Chondrocyte (in vitro differentiated cells): Measurements from ENCODE around the gene HCAR2. TPM values are rescaled to one million over a fixed set of nuclear protein-coding genes. Genes with fewer than 3 reads are reported as not detected.

Experiments
- DNase-seq: peaks from one replicate; pipeline ENCODE4 v3.0.0; 2021; ENCODE audit warnings: mixed read lengths, low spot score
- H3K27ac Mint-ChIP-seq: one replicate; pipeline ENCODE4 v1.8.0; 2021; ENCODE audit warnings: mild to moderate bottlenecking, moderate library complexity, mixed read lengths; ENCODE audit not compliant: unreplicated experiment
- H3K27me3 Mint-ChIP-seq: 2 replicates; pipeline ENCODE4 v1.8.0; 2021; ENCODE audit warnings: low read depth, mixed read lengths
- H3K36me3 Mint-ChIP-seq: 2 replicates; pipeline ENCODE4 v1.8.0; 2021; ENCODE audit warnings: low read depth, mixed read lengths
- H3K4me1 Mint-ChIP-seq: 2 replicates; pipeline ENCODE4 v1.8.0; 2021; ENCODE audit warnings: low read depth, mild to moderate bottlenecking, mixed read lengths
- H3K4me3 Mint-ChIP-seq: one replicate; pipeline ENCODE4 v1.8.0; 2021; ENCODE audit warnings: mild to moderate bottlenecking, moderate library complexity, mixed read lengths; ENCODE audit not compliant: unreplicated experiment
- H3K9me3 Mint-ChIP-seq: 2 replicates; pipeline ENCODE4 v1.8.0; 2021; ENCODE audit warnings: low read depth, mixed read lengths
- total RNA-seq: library from RNA; stranded (reverse); gene quantifications from 3 replicates; pipeline ENCODE4 v1.2.1, GENCODE V29; 2021
- TF ChIP-seq, protein P1 (sequence below): fragments of 200-600 bp; sonication (generic); IDR thresholded peaks from 2 replicates; pipeline ENCODE4 v1.5.0; 2021; ENCODE audit warnings: antibody characterized with exemption, mild to moderate bottlenecking, moderate library complexity

Gene HCAR2
- total RNA-seq, 1 donor from 2014 or later = not detected

DNA sequence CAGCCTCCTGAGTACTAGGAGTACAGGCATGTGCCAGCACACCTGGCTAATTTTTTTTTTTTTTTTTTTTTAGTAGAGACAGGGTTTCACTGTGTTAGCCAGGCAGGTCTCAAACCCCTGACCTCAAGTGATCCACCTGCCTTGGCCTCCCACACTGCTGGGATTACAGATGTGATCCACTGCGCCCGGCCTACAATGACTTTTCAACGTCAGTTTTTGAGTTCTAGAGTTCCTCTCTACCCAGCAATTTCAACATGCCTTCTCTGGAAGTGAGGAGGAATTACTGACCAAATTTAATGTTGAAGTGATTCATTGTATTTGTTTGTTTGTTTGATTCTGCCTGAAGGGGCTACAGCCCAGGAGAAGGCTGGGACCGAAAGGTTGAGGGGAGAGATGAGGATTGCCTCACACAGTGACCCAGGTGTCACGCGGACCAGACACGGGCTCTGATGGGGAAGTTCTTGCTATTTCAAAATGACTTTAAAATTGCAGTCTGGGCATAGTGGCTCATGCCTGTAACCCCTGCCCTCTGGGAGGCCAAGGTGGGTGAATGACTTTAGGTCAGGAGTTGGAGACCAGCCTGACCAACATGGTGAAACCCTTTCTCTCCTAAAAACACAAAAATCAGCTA, 40.9 kb upstream of the HCAR2 start:
- Mint-ChIP-seq H3K9me3 (no peaks in the 10 kb centered on the region), H3K27me3 (no peaks in the 10 kb centered on the region)

DNA sequence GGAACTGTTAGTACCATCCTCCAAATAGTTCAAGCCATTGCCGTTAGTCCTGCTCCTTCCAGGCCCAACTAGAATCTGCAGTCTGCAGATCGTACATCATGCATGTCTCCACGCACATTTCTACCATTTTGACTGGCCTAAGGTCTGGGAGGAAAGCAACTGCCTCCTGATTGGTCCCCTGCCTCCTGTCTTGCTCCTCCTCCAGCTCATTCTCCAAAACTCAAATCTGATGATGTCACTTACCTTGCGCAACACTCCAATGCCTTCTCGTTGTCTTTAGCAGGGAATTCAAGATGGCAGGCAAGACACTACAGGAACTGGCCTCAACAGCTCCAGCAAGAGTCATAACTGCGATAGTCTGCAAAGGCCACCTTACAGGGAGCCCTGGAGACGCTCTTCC, 37.2 kb upstream of the HCAR2 start:
- H3K27me3 Mint-ChIP-seq = no peaks in the 10 kb centered on the region
- no peaks in the 10 kb centered on the region for H3K4me1 Mint-ChIP-seq
- TF ChIP-seq, protein P1, sequence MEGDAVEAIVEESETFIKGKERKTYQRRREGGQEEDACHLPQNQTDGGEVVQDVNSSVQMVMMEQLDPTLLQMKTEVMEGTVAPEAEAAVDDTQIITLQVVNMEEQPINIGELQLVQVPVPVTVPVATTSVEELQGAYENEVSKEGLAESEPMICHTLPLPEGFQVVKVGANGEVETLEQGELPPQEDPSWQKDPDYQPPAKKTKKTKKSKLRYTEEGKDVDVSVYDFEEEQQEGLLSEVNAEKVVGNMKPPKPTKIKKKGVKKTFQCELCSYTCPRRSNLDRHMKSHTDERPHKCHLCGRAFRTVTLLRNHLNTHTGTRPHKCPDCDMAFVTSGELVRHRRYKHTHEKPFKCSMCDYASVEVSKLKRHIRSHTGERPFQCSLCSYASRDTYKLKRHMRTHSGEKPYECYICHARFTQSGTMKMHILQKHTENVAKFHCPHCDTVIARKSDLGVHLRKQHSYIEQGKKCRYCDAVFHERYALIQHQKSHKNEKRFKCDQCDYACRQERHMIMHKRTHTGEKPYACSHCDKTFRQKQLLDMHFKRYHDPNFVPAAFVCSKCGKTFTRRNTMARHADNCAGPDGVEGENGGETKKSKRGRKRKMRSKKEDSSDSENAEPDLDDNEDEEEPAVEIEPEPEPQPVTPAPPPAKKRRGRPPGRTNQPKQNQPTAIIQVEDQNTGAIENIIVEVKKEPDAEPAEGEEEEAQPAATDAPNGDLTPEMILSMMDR = no peak
- no peak for DNase-seq
- no peak overlapping the region for H3K27ac Mint-ChIP-seq
- no peaks in the 10 kb centered on the region for H3K9me3 Mint-ChIP-seq
- H3K4me3 Mint-ChIP-seq = no peak overlapping the region
- H3K36me3 Mint-ChIP-seq = no peaks in the 10 kb centered on the region

More for the DNA sequence above, 40.9 kb upstream of the HCAR2 start:
- Mint-ChIP-seq H3K4me3 (no peak overlapping the region), H3K4me1 (no peaks in the 10 kb centered on the region), H3K27ac (no peak overlapping the region), H3K36me3 (no peaks in the 10 kb centered on the region)
- no peak for DNase-seq
- TF ChIP-seq, protein P1 = no peak

DNA sequence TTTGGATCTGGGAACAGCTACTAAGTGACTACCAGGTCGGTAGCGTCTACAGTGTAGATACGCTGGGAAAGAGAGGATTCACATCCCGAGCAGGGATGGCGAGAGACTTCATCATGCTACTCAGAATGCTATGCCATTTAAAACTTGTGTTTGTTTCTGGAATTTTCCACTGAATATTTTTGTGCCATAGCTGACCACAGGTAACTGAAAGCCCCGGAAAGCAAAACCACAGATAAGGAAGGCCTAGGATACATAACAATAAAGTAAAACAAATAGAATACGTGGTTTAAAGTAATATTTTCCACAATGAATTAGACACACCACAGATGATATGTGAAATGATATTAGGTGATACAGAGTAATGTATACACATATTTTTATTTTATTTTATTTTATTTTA, 35.4 kb upstream of the HCAR2 start:
- Mint-ChIP-seq H3K27ac (no peak overlapping the region), H3K4me1 (no peaks in the 10 kb centered on the region), H3K36me3 (no peaks in the 10 kb centered on the region), H3K4me3 (no peak overlapping the region), H3K9me3 (no peaks in the 10 kb centered on the region), H3K27me3 (peaks cover 2% of the 10 kb centered on the region)
- TF ChIP-seq, protein P1 = no peak
- DNase-seq = peak; percentile 7

DNA sequence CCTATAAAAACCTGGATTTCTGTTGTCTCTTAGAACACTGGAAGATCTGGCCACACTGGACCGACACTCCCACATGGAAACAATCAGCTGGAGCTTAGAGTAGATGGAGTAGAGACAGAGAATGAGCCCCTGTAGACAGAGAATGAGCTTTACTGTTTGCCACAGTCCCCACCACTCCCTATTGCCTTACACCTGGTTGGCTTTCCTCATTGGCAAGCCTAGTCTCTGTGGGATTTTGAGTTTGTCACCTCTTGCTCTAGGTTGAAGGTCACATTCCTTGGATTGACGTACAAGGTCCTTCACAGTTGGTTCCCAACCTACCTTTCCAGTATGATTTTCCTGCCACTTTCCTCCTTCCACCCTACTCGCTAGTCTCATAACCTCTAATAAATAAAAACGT, 29.5 kb upstream of the HCAR2 start:
- Mint-ChIP-seq H3K4me1 (peaks cover 14% of the 10 kb centered on the region), H3K27ac (no peak overlapping the region), H3K36me3 (no peaks in the 10 kb centered on the region), H3K4me3 (no peak overlapping the region), H3K27me3 (peaks cover 2% of the 10 kb centered on the region), H3K9me3 (no peaks in the 10 kb centered on the region)
- DNase-seq = no peak
- TF ChIP-seq, protein P1 = no peak

DNA sequence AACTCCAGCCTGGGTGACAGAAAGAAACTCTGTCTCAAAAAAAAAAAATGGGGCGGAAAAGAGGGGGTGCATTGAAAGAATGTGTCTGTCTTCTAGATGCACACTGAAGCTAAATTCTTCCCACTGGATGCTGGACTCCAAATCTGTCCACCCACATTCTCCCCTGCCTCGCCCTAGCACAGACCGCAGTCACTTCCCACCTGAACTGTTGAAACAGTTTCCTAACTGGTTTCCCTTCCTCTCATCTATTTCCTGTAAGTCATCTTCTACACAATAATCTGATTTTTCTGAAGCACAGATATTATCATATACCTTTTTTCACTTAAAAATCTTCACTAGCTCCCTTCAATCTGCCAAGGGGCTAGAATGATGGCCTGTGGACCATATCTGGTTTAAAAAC, 29.0 kb upstream of the HCAR2 start:
- Mint-ChIP-seq H3K9me3 (no peaks in the 10 kb centered on the region), H3K27me3 (peaks cover 2% of the 10 kb centered on the region), H3K4me3 (no peak overlapping the region), H3K36me3 (no peaks in the 10 kb centered on the region), H3K4me1 (peaks cover 14% of the 10 kb centered on the region), H3K27ac (no peak overlapping the region)
- DNase-seq = no peak
- TF ChIP-seq, protein P1 = no peak
